HepG2 (cell line): ENCODE data around the gene TSSK2. TPM values are rescaled to one million over a fixed set of nuclear protein-coding genes. Genes with fewer than 3 reads are reported as not detected.

Experiments
- AHDC1 ChIP-seq: sonication (generic); formaldehyde crosslinking; IDR thresholded peaks from 2 replicates; pipeline ENCODE4 v1.5.1; 2020; ENCODE audit warnings: mild to moderate bottlenecking, missing genetic modification reagents, borderline replicate concordance
- CCAR2 ChIP-seq: fragments of 200-400 bp; formaldehyde crosslinking; optimal IDR thresholded peaks from 2 replicates; pipeline ENCODE3; 2018; ENCODE audit warnings: low read depth, mild to moderate bottlenecking, low read length, moderate library complexity
- SIN3A ChIP-seq: IDR thresholded peaks from 2 replicates; pipeline ENCODE4 v1.6.1; 2011; ENCODE audit warnings: low read depth, mild to moderate bottlenecking, control low read depth, low read length, borderline replicate concordance
- SRY ChIP-seq: sonication (generic); formaldehyde crosslinking; IDR thresholded peaks from 2 replicates; pipeline ENCODE4 v1.8.0; 2022; ENCODE audit warnings: mild to moderate bottlenecking, missing genetic modification reagents
- ZBTB14 ChIP-seq: sonication (generic); formaldehyde crosslinking; IDR thresholded peaks from 2 replicates; pipeline ENCODE4 v1.4.0; 2020; ENCODE audit warnings: missing genetic modification reagents
- ZFY ChIP-seq: sonication (generic); formaldehyde crosslinking; IDR thresholded peaks from 2 replicates; pipeline ENCODE4 v1.4.0; 2020; ENCODE audit warnings: missing genetic modification reagents
- ZNF572 ChIP-seq: sonication (generic); formaldehyde crosslinking; IDR thresholded peaks from 2 replicates; pipeline ENCODE4 v1.5.1; 2020; ENCODE audit warnings: mild to moderate bottlenecking, missing genetic modification reagents
- ZNF609 ChIP-seq: sonication (generic); formaldehyde crosslinking; IDR thresholded peaks from 2 replicates; pipeline ENCODE4 v1.4.0; 2020; ENCODE audit warnings: mild to moderate bottlenecking, missing genetic modification reagents, borderline replicate concordance
- ZNF746 ChIP-seq: sonication (generic); formaldehyde crosslinking; IDR thresholded peaks from 2 replicates; pipeline ENCODE4 v1.8.0; 2022; ENCODE audit warnings: mild to moderate bottlenecking, missing genetic modification reagents
- polyA plus RNA-seq, 8 experiments: library from polyadenylated mRNA; depleted of rRNA in 3 of 8; stranded (reverse) in 7 of 8; unstranded in 1 of 8; fragments of >200 nt; fragmentation: Illumina TruSeq in 4 of 8; extraction: Trizol in 4 of 8; gene quantifications; 2 replicates each; pipeline versions ENCODE4 v1.2.1 to v1.2.3, GENCODE V29; 2011 to 2016; ENCODE audit warnings: low read depth in 4 of 8, missing spikeins in 1 of 8, mixed read lengths in 1 of 8; ENCODE audit not compliant: insufficient read depth in 1 of 8
- total RNA-seq, 5 experiments: library from RNA; depleted of rRNA; stranded (reverse); fragments of >200 nt; fragmentation: Illumina TruSeq; extraction: Trizol; gene quantifications; 2 replicates each; pipeline ENCODE4 v1.2.3, GENCODE V29; 2016; ENCODE audit warnings: low read depth in 1 of 5
- TF ChIP-seq, protein P1 (sequence below): sonication (generic); formaldehyde crosslinking; IDR thresholded peaks from 2 replicates; pipeline ENCODE4 v1.9.0; 2022; ENCODE audit warnings: missing genetic modification reagents, mild to moderate bottlenecking, borderline replicate concordance
- TF ChIP-seq, protein P2 (sequence below): sonication (generic); formaldehyde crosslinking; IDR thresholded peaks from 2 replicates; pipeline ENCODE4 v1.4.0; 2020; ENCODE audit warnings: missing genetic modification reagents, mild to moderate bottlenecking, borderline replicate concordance

Gene TSSK2
- total and polyA plus RNA-seq, 2 of the 13 experiments (the other 11 are each of a cell fraction or from before 2014, with no cell fraction given) = not detected

GRCh38 chr22:19121631-19122142 lies 9.4 kb upstream of the TSSK2 start (continued):
- TF ChIP-seq ZFY (CRISPR knock-in tag) = peak; percentile 71
- 0 out of 2 replicates have a peak, but pooled peaks have one; percentile 24 for TF ChIP-seq ZNF746 (CRISPR knock-in tag)
- no peak for TF ChIP-seq AHDC1 (CRISPR knock-in tag)
- TF ChIP-seq, protein P1, sequence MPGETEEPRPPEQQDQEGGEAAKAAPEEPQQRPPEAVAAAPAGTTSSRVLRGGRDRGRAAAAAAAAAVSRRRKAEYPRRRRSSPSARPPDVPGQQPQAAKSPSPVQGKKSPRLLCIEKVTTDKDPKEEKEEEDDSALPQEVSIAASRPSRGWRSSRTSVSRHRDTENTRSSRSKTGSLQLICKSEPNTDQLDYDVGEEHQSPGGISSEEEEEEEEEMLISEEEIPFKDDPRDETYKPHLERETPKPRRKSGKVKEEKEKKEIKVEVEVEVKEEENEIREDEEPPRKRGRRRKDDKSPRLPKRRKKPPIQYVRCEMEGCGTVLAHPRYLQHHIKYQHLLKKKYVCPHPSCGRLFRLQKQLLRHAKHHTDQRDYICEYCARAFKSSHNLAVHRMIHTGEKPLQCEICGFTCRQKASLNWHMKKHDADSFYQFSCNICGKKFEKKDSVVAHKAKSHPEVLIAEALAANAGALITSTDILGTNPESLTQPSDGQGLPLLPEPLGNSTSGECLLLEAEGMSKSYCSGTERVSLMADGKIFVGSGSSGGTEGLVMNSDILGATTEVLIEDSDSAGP (CRISPR knock-in tag) = 0 out of 2 replicates have a peak, but pooled peaks have one; percentile 36
- TF ChIP-seq CCAR2 = no peak
- TF ChIP-seq ZBTB14 = no peak
- TF ChIP-seq, protein P2, sequence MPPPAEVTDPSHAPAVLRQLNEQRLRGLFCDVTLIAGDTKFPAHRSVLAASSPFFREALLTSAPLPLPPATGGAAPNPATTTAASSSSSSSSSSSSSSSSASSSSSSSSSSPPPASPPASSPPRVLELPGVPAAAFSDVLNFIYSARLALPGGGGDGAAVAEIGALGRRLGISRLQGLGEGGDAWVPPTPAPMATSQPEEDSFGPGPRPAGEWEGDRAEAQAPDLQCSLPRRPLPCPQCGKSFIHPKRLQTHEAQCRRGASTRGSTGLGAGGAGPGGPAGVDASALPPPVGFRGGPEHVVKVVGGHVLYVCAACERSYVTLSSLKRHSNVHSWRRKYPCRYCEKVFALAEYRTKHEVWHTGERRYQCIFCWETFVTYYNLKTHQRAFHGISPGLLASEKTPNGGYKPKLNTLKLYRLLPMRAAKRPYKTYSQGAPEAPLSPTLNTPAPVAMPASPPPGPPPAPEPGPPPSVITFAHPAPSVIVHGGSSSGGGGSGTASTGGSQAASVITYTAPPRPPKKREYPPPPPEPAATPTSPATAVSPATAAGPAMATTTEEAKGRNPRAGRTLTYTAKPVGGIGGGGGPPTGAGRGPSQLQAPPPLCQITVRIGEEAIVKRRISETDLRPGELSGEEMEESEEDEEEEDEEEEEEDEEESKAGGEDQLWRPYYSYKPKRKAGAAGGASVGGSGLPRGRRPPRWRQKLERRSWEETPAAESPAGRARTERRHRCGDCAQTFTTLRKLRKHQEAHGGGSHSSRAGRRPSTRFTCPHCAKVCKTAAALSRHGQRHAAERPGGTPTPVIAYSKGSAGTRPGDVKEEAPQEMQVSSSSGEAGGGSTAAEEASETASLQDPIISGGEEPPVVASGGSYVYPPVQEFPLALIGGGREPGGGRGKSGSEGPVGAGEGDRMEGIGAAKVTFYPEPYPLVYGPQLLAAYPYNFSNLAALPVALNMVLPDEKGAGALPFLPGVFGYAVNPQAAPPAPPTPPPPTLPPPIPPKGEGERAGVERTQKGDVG (CRISPR knock-in tag) = 0 out of 2 replicates have a peak, but pooled peaks have one; percentile 29
- 0 out of 2 replicates have a peak, but pooled peaks have one; percentile 42 for TF ChIP-seq SIN3A
- TF ChIP-seq ZNF609 = peak; percentile 26; the same call in 1 of the 2 replicates
- peak; percentile 69; the same call in 1 of the 2 replicates for TF ChIP-seq SRY (CRISPR knock-in tag)
- 0 out of 2 replicates have a peak, but pooled peaks have one; percentile 25 for TF ChIP-seq ZNF572 (CRISPR knock-in tag)
